Activated T-cell treated with anti-CD3 and anti-CD28 coated beads, Interleukin-2, amount 50 U/mL, for 48 hours (primary cell): ENCODE results near the gene GNG8.
"Not testable (repeated sequence)": the region's sequence is repeated elsewhere in the genome, so short reads cannot be mapped to it uniquely, and the experiment has no call there.

Experiments used
- DNase-seq, 2 experiments: peaks; one replicate each; pipeline ENCODE4 v3.0.0-alpha.2; 2020

Gene GNG8

GRCh38 chr19:46644720-46645119 is 8.7 kb upstream of the GNG8 start:
- no peak for DNase-seq

GRCh38 chr19:46640656-46641055 is 4.7 kb upstream of the GNG8 start:
- no peak for DNase-seq

- DNase-seq = peak; percentile 58 to 64
Observed at GRCh38 chr19:46639358-46640182, 3.6 kb upstream of the GNG8 start.

- DNase-seq = peak in 1 of 2 experiments; percentile 43
Observed at GRCh38 chr19:46637224-46637623, 1.2 kb upstream of the GNG8 start.

GRCh38 chr19:46634656-46635218 is 1.3 kb downstream of the GNG8 start:
- no peak for DNase-seq

GRCh38 chr19:46634045-46634655 is 1.9 kb downstream of the GNG8 start:
- peak; percentile 99 to 100 for DNase-seq

- no peak for DNase-seq
Observed at GRCh38 chr19:46633130-46633529, 2.9 kb downstream of the GNG8 start.

- DNase-seq = no peak
Observed at GRCh38 chr19:46631481-46631880, 4.5 kb downstream of the GNG8 start.

GRCh38 chr19:46630586-46631205 is 5.3 kb downstream of the GNG8 start:
- no peak for DNase-seq

GRCh38 chr19:46629546-46630025 is 6.4 kb downstream of the GNG8 start:
- no peak for DNase-seq

GRCh38 chr19:46628970-46629369 is 7.0 kb downstream of the GNG8 start:
- not testable (repeated sequence) for DNase-seq

- DNase-seq = no peak
Observed at GRCh38 chr19:46626446-46626845, 9.6 kb downstream of the GNG8 start.

GRCh38 chr19:46625731-46626130 is 10.3 kb downstream of the GNG8 start:
- DNase-seq = no peak

GRCh38 chr19:46624958-46625661 is 10.9 kb downstream of the GNG8 start, which contains the start of gene PTGIR:
PTGIR (minus strand) TSS chr19:46625089; CDS start chr19:46624225, 864 bp downstream.
- DNase-seq = peak; percentile 52 to 65

- no peak for DNase-seq
Observed at GRCh38 chr19:46623915-46624502, 12.0 kb downstream of the GNG8 start.

GRCh38 chr19:46622118-46622446 is 13.9 kb downstream of the GNG8 start:
- DNase-seq = no peak

GRCh38 chr19:46621191-46622117 is 14.5 kb downstream of the GNG8 start:
- peak in 1 of 2 experiments; percentile 21 for DNase-seq

GRCh38 chr19:46620716-46621115 is 15.3 kb downstream of the GNG8 start:
- DNase-seq = no peak

GRCh38 chr19:46620267-46620666 is 15.7 kb downstream of the GNG8 start:
- no peak for DNase-seq

GRCh38 chr19:46618670-46619231 is 17.3 kb downstream of the GNG8 start:
- DNase-seq = peak in 1 of 2 experiments; percentile 28

GRCh38 chr19:46617601-46618000 is 18.4 kb downstream of the GNG8 start:
- no peak for DNase-seq
